ENCODE measurements around the gene METTL22. TPM values are rescaled to one million over a fixed set of nuclear protein-coding genes. Genes with fewer than 3 reads are reported as not detected.

The METTL22 gene
- total and polyA plus RNA-seq, 2 donors (not counting 1 experiment from before 2014, with no cell fraction given): 49.5 to 62.9 TPM

DNA sequence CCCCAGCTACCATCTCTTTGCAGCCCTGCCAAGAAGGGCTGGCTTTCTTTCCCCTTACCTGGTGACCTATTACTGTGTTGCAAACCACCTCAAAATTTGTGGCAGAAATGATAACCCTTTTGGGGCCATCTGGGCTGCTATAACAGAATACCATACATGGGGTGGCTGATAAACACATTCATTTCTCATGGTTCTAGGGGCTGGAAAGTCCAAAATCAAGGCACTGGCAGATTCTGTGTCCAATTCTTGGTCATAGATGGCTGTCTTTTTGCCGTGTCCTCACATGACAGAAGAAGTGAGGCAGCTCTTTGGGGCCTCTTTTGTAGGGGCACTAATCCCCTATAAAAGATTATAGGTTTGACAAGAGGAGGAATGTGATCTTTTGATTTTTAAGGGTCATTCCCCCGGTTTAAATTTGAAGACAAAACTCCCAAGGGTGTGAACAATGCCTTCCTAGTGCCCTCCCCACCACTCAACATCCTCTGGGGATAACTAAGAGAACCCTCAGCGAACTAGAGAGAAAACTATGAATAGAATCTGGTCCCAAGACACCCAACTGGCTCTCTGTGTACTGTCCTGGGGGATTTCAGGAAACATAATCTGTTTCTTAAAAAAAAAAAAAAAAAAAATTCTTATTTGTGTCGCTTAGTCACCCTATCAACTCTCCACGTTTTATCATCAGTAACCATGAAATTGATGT lies 1.7 kb upstream of the METTL22 start:
- ChIA-PET CTCF (no interaction called here), POLR2A (no interaction called here)
- H3K79me2 ChIP-seq (ENCODE audit: control insufficient read depth, insufficient read depth, low read length): peaks cover 33% of the 10 kb centered on the region
- no peak overlapping the region for H2AFZ ChIP-seq (ENCODE audit: insufficient read depth, low read depth, low read length, poor library complexity, severe bottlenecking)
- H3K4me1 Mint-ChIP-seq: peaks cover 18% of the 10 kb centered on the region
- H3K27ac ChIP-seq (ENCODE audit: low read length in 2 of 2): no peak overlapping the region
- no peak overlapping the region for H3K9ac ChIP-seq (ENCODE audit: low read length)
- H4K20me1 ChIP-seq (ENCODE audit: control insufficient read depth, insufficient read depth, low read length, poor library complexity, severe bottlenecking): peaks cover 9% of the 10 kb centered on the region
- H3K27ac Mint-ChIP-seq: no peak overlapping the region
- peaks cover 0 to 2% (median 0%) of the 10 kb centered on the region in 3 donors for H3K9me3 ChIP-seq (ENCODE audit: control extremely low read depth in 1 of 3, control insufficient read depth in 2 of 3, insufficient read depth in 1 of 3, low read length in 2 of 3)
- peaks cover 12 to 15% of the 10 kb centered on the region in 2 donors for H3K4me1 ChIP-seq (ENCODE audit: control insufficient read depth in 2 of 2, insufficient read depth in 2 of 2, low read length in 2 of 2)
- TF ChIP-seq, protein P1, sequence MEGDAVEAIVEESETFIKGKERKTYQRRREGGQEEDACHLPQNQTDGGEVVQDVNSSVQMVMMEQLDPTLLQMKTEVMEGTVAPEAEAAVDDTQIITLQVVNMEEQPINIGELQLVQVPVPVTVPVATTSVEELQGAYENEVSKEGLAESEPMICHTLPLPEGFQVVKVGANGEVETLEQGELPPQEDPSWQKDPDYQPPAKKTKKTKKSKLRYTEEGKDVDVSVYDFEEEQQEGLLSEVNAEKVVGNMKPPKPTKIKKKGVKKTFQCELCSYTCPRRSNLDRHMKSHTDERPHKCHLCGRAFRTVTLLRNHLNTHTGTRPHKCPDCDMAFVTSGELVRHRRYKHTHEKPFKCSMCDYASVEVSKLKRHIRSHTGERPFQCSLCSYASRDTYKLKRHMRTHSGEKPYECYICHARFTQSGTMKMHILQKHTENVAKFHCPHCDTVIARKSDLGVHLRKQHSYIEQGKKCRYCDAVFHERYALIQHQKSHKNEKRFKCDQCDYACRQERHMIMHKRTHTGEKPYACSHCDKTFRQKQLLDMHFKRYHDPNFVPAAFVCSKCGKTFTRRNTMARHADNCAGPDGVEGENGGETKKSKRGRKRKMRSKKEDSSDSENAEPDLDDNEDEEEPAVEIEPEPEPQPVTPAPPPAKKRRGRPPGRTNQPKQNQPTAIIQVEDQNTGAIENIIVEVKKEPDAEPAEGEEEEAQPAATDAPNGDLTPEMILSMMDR (IDR thresholded peaks at IDR 0.05): no peak
- no peak for TF ChIP-seq EZH2 (IDR thresholded peaks at IDR 0.05; ENCODE audit: borderline replicate concordance, insufficient read depth, low read depth, low read length, poor library complexity, severe bottlenecking)
- H3K9me3 Mint-ChIP-seq (ENCODE audit: insufficient read depth): no peaks in the 10 kb centered on the region
- no CpG with 5 or more reads among the region's 5 CpGs for WGBS (ENCODE audit: insufficient coverage)
- peaks cover 0 to 2% of the 10 kb centered on the region in 2 experiments for H3K36me3 ChIP-seq (replicated peaks in 1 of 2; ENCODE audit: control extremely low read depth in 1 of 2, control insufficient read depth in 1 of 2, extremely low read depth in 1 of 2, insufficient read depth in 2 of 2, low read length in 1 of 2)
- H3K4me3 Mint-ChIP-seq: no peak overlapping the region
- intact Hi-C loops (cut with micrococcal nuclease): loop anchor here (5.0 kb wide), 2 partner anchors 272 to 337 kb away; no protein-coding TSS in a partner anchor
- ATAC-seq (ENCODE audit: low read depth) (no peak), DNase-seq (no peak)
- no peak overlapping the region for H3K4me3 ChIP-seq (ENCODE audit: control extremely low read depth in 1 of 5, extremely low read depth in 1 of 5, insufficient read depth in 1 of 5, low read depth in 2 of 5, low read length in 4 of 5)
- peaks cover 18% of the 10 kb centered on the region for H3K27me3 Mint-ChIP-seq
- H3K27me3 ChIP-seq (replicated peaks in 1 of 4; ENCODE audit: control extremely low read depth in 1 of 4, control insufficient read depth in 3 of 4, insufficient read depth in 4 of 4, low read length in 3 of 4): peaks cover 0 to 10% (median 0%) of the 10 kb centered on the region in 4 experiments
- H3K4me2 ChIP-seq (replicated peaks; ENCODE audit: low read depth, low read length, poor library complexity, severe bottlenecking): no peak overlapping the region

GRCh38 chr16:8620535-8620934 lies 963 bp upstream of the METTL22 start:
- Mint-ChIP-seq H3K4me3 (peak overlapping the region; percentile 94), H3K4me1 (peaks cover 21% of the 10 kb centered on the region), H3K27me3 (peaks cover 15% of the 10 kb centered on the region), H3K27ac (peak overlapping the region; percentile 86), H3K9me3 (ENCODE audit: insufficient read depth) (no peaks in the 10 kb centered on the region)
- H4K20me1 ChIP-seq (ENCODE audit: control insufficient read depth, insufficient read depth, low read length, poor library complexity, severe bottlenecking): peaks cover 11% of the 10 kb centered on the region
- peaks cover 0 to 6% (median 0%) of the 10 kb centered on the region in 4 experiments for H3K27me3 ChIP-seq (replicated peaks in 1 of 4; ENCODE audit: control extremely low read depth in 1 of 4, control insufficient read depth in 3 of 4, insufficient read depth in 4 of 4, low read length in 3 of 4)
- no peak for DNase-seq
- intact Hi-C loops (cut with micrococcal nuclease): loop anchor here (5.0 kb wide), 2 partner anchors 272 to 337 kb away; no protein-coding TSS in a partner anchor
- 51% methylated on average over 3 of the region's 6 CpGs for WGBS (ENCODE audit: insufficient coverage)
- POLR2A ChIA-PET: no interaction called here
- ATAC-seq (ENCODE audit: low read depth): no peak
- TF ChIP-seq EZH2 (IDR thresholded peaks at IDR 0.05; ENCODE audit: borderline replicate concordance, insufficient read depth, low read depth, low read length, poor library complexity, severe bottlenecking): no peak
- TF ChIP-seq, protein P1 (IDR thresholded peaks at IDR 0.05): no peak
- no peak overlapping the region for H3K27ac ChIP-seq (ENCODE audit: low read length in 2 of 2)
- H3K9ac ChIP-seq (ENCODE audit: low read length): no peak overlapping the region
- peak overlapping the region; percentile 91 for H2AFZ ChIP-seq (ENCODE audit: insufficient read depth, low read depth, low read length, poor library complexity, severe bottlenecking)
- CTCF ChIA-PET: no interaction called here
- no peak overlapping the region for H3K4me2 ChIP-seq (replicated peaks; ENCODE audit: low read depth, low read length, poor library complexity, severe bottlenecking)
- H3K4me1 ChIP-seq (ENCODE audit: control insufficient read depth in 2 of 2, insufficient read depth in 2 of 2, low read length in 2 of 2): peaks cover 12 to 15% of the 10 kb centered on the region in 2 donors
- peaks cover 1 to 2% of the 10 kb centered on the region in 2 experiments for H3K36me3 ChIP-seq (replicated peaks in 1 of 2; ENCODE audit: control extremely low read depth in 1 of 2, control insufficient read depth in 1 of 2, extremely low read depth in 1 of 2, insufficient read depth in 2 of 2, low read length in 1 of 2)
- peaks cover 35% of the 10 kb centered on the region for H3K79me2 ChIP-seq (ENCODE audit: control insufficient read depth, insufficient read depth, low read length)
- peaks cover 0 to 2% (median 0%) of the 10 kb centered on the region in 3 donors for H3K9me3 ChIP-seq (ENCODE audit: control extremely low read depth in 1 of 3, control insufficient read depth in 2 of 3, insufficient read depth in 1 of 3, low read length in 2 of 3)
- no peak overlapping the region for H3K4me3 ChIP-seq (ENCODE audit: control extremely low read depth in 1 of 5, extremely low read depth in 1 of 5, insufficient read depth in 1 of 5, low read depth in 2 of 5, low read length in 4 of 5)

Measured in B cell (primary cell).